Adrenal gland (tissue), 12 donors: ENCODE results near the gene PCDHGB1. TPM values are rescaled to one million over a fixed set of nuclear protein-coding genes. Genes with fewer than 3 reads are reported as not detected.
"Not testable (repeated sequence)": the region's sequence is repeated elsewhere in the genome, so short reads cannot be mapped to it uniquely, and the experiment has no call there.

ENCODE experiments used
- DNase-seq, 7 donors: peaks; one replicate each; pipeline ENCODE4 v3.0.0-alpha.2; 2019 to 2020
- H3K27ac ChIP-seq, 5 donors: fragments of 200-600 bp; sonication (generic) in 4 of 5; 1 replicate in 3 of 5; 2 replicates in 2 of 5; pipeline versions ENCODE4 v1.5.1 to v1.8.0; 2016 to 2020; ENCODE audit warnings: mild to moderate bottlenecking in 1 of 5
- H3K27me3 ChIP-seq: fragments of 200-600 bp; 2 replicates; pipeline ENCODE4 v1.8.0; 2021
- H3K36me3 ChIP-seq, 2 donors: fragments of 200-600 bp; replicated peaks in 1 of 2; 1 replicate in 1 of 2; 2 replicates in 1 of 2; pipeline versions ENCODE4 v1.5.1 to v1.8.0; 2018 to 2022
- H3K4me1 ChIP-seq, 2 donors: fragments of 200-600 bp; replicated peaks in 1 of 2; 1 replicate in 1 of 2; 2 replicates in 1 of 2; pipeline versions ENCODE4 v1.5.1 to v1.8.0; 2018 to 2021
- H3K4me3 ChIP-seq, 4 donors: fragments of 200-600 bp; sonication (generic) in 3 of 4; one replicate each; pipeline ENCODE4 v1.5.1; 2016 to 2018
- H3K9me3 ChIP-seq, 3 donors: fragments of 200-600 bp; sonication (generic) in 1 of 3; replicated peaks in 1 of 3; 1 replicate in 2 of 3; 2 replicates in 1 of 3; pipeline versions ENCODE4 v1.5.1 to v1.8.0; 2016 to 2021
- POLR2A ChIP-seq, 2 donors: fragments of 450-650 bp; IDR thresholded peaks; one replicate each; pipeline ENCODE4 v1.6.1; 2017; ENCODE audit warnings: antibody characterized with exemption in 2 of 2, mild to moderate bottlenecking in 2 of 2, moderate library complexity in 1 of 2
- WGBS, 4 donors: extraction: QIAGEN DNeasy Blood & Tissue Kit in 2 of 4; methylation state at CpG; one replicate each; pipeline versions ENCODE4 v1.1.5 to v1.1.7; 2013 to 2017; 5-methylcytosine and 5-hydroxymethylcytosine counted together
- intact Hi-C, 2 donors: fragments of 100-400 bp; cut with DNase I; formaldehyde crosslinking; loops; one replicate each; pipeline versions ENCODE4 v1.14.1 to v1.15.0; 2022 to 2023
- polyA plus RNA-seq, 3 donors: library from polyadenylated mRNA; stranded (reverse); fragments of 200-250 nt in 2 of 3; fragments of 350-450 nt in 1 of 3; fragmentation: Illumina TruSeq in 1 of 3; extraction: RNeasy Lipid Tissue Mini Kit (QIAGEN cat#74804) in 1 of 3; gene quantifications; one replicate each; pipeline ENCODE4 v1.2.3, GENCODE V29; 2013 to 2014
- total RNA-seq, 9 donors: library from RNA; depleted of rRNA in 4 of 9; stranded (reverse); fragments of >200 nt in 4 of 9; fragments of 120-200 nt in 1 of 9; fragmentation: NEBNext Ultra II Directional in 1 of 9; extraction: Animal tissue kit (Norgen Biotek cat#: 25700) in 1 of 9; gene quantifications; one replicate each; pipeline versions ENCODE4 v1.1.0 to v1.2.4, GENCODE V29; 2013 to 2023
- TF ChIP-seq, protein P1 (sequence below), 6 experiments: fragments of 450-650 bp in 4 of 6; fragments of 200-600 bp in 2 of 6; sonication (generic) in 1 of 6; IDR thresholded peaks; 1 replicate in 5 of 6; 2 replicates in 1 of 6; pipeline versions ENCODE4 v1.5.1 to v1.8.0; 2016 to 2021; ENCODE audit warnings: antibody characterized with exemption in 6 of 6, mild to moderate bottlenecking in 2 of 6, moderate library complexity in 1 of 6
- donor health status: healthy with polysubstance abuse.
- donor health status: Bipolar disorder and iron deficiency.
- donor health status: DM: yes; HTN: yes; CAD: no.
- donor health status: DM: no; HTN: no; CAD: no.
- donor health status: DM: no; HTN: no; CAD: no.
- donor health status: DM: yes; HTN: yes; CAD: no.

The PCDHGB1 gene
- total and polyA plus RNA-seq, 12 donors: 0.20 to 16.1 (median 2.5) TPM

DNA sequence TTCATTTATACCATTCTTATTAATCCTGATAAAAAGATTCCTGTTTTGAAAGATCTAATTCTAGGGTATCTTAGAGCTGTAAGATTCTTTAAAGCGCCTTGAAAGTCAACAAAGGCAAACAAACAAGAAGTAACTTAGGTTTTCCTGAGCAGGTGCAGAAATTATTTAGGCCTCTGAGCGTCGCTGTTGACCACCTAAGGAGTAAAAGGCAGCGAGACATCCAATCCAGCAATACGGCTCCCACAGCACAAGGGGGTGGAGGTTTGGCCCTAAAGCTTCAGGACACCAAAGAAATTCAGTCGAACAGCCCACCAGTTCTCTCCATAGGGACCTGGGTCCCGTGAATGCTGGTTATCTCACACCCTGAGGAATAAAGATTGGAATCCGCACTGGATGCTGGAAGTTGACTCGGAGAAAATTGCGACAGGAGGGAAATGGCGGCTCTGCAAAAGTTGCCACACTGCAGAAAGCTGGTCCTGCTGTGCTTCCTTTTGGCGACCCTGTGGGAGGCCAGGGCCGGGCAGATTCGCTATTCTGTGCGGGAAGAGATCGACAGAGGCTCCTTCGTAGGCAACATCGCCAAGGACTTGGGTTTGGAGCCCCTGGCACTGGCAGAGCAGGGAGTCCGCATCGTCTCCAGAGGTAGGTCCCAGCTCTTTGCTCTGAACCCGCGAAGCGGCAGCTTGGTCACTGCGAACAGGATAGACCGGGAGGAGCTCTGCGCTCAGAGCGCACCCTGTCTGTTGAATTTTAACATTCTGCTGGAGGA is 11.2 kb upstream of the PCDHGB1 start, which contains the start of gene PCDHGA2:
PCDHGA2 (plus strand) TSS at position 223 of the 769 bp plus-strand sequence.
- H3K4me1 ChIP-seq: no peaks in the 10 kb centered on the region
- H3K27ac ChIP-seq: no peak within 1 kb of the TSS
- WGBS, 4 donors: 7 to 17% (median 10%) methylated on average over 10 to 27 of the region's 27 CpGs
- no peak for DNase-seq
- intact Hi-C loops: no loop called here
- H3K9me3 ChIP-seq: peaks cover 0 to 10% (median 0%) of the 10 kb centered on the region in 3 donors
- no peaks in the 10 kb centered on the region for H3K36me3 ChIP-seq
- no peaks in the 10 kb centered on the region for H3K27me3 ChIP-seq
- TF ChIP-seq, protein P1, sequence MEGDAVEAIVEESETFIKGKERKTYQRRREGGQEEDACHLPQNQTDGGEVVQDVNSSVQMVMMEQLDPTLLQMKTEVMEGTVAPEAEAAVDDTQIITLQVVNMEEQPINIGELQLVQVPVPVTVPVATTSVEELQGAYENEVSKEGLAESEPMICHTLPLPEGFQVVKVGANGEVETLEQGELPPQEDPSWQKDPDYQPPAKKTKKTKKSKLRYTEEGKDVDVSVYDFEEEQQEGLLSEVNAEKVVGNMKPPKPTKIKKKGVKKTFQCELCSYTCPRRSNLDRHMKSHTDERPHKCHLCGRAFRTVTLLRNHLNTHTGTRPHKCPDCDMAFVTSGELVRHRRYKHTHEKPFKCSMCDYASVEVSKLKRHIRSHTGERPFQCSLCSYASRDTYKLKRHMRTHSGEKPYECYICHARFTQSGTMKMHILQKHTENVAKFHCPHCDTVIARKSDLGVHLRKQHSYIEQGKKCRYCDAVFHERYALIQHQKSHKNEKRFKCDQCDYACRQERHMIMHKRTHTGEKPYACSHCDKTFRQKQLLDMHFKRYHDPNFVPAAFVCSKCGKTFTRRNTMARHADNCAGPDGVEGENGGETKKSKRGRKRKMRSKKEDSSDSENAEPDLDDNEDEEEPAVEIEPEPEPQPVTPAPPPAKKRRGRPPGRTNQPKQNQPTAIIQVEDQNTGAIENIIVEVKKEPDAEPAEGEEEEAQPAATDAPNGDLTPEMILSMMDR (IDR thresholded peaks at IDR 0.05): peak in 3 of 6 experiments; percentile 30 to 43 (median 37)
- no peak for TF ChIP-seq POLR2A (IDR thresholded peaks at IDR 0.05)
- peak within 1 kb of the TSS in 1 of 4 donors; percentile 9 for H3K4me3 ChIP-seq

DNA sequence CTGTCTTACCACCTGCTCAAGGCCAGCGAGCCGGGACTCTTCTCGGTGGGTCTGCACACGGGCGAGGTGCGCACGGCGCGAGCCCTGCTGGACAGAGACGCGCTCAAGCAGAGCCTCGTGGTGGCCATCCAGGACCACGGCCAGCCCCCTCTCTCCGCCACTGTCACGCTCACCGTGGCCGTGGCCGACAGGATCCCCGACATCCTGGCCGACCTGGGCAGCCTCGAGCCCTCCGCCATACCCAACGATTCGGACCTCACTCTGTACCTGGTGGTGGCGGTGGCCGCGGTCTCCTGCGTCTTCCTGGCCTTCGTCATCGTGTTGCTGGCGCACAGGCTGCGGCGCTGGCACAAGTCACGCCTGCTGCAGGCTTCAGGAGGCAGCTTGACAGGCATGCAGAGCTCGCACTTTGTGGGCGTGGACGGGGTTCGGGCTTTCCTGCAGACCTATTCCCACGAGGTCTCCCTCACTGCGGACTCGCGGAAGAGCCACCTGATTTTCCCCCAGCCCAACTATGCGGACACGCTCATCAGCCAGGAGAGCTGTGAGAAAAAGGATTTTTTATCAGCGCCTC is 9.0 kb upstream of the PCDHGB1 start:
- H3K4me3 ChIP-seq, DNase-seq, H3K4me1 ChIP-seq, H3K36me3 ChIP-seq, H3K27me3 ChIP-seq, H3K9me3 ChIP-seq, H3K27ac ChIP-seq, intact Hi-C loops: not testable (repeated sequence)
- 49 to 85% (median 59%) methylated on average over 21 to 44 of the region's 45 CpGs for WGBS, 4 donors

DNA sequence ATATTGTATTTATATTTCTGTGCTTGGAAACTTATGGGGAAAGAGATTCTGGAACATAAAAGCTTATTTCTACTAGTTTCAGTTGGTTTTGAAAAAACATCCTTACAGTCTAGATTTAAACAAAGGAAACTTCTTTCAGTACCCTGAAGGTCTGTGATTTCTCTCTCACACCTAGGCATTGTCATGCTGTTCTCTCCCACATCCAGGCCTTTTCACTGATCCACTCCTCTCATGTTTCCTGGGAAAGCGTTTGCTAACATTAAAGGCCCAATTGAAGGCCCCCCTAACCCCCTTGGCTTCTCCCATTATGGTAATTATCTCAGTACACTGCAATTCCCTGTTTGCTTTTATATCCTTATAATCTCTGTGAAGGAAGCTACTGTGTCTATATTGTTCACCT is 7.1 kb upstream of the PCDHGB1 start:
- Histone ChIP-seq H3K9me3 (peaks cover 0 to 15% (median 10%) of the 10 kb centered on the region in 3 donors), H3K36me3 (no peaks in the 10 kb centered on the region), H3K27me3 (no peaks in the 10 kb centered on the region), H3K4me1 (no peaks in the 10 kb centered on the region), H3K4me3 (no peak overlapping the region), H3K27ac (no peak overlapping the region)
- DNase-seq: no peak
- TF ChIP-seq POLR2A (IDR thresholded peaks at IDR 0.05): no peak
- TF ChIP-seq, protein P1 (IDR thresholded peaks at IDR 0.05): no peak
- WGBS, 4 donors: 12 to 39% (median 17%) methylated on average over 1 of the region's 1 CpG
- intact Hi-C loops: no loop called here

DNA sequence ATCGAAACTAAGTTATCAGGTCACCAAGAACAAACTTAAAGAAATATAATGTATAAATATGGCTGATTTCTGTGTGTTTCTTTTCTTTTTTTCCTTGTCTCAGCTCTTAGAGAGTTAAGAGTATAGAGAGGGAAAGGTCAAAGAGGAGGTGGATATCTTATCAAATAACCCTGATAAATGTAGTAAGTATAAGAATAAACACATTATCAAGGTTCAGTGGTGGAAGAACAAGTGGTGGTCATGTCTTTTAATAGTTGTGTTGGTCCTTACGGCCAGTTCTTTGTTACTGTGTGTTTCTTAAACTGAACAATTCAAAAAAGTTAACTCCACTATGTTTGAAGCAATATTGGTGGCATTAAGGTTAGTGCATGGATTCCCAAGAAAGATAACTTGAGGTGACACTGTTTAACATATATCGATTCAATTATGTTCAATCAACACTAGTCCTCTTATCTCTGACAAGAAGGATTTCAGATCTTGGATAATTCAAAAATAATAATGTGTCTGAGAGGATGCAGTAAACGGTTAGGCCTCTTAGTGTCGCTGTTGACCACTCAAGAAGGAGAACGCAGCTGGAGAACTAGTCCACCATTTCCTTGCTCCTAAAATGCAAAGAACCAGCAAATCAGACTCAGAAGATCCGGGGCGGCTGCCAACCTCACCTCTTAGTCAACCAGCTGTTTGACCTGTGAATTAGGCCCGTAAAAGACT is 6.5 kb upstream of the PCDHGB1 start, which contains the start of gene PCDHGA3:
PCDHGA3 (plus strand) TSS at position 588 of the 711 bp plus-strand sequence. CDS start 205 bp downstream, outside the sequence.
- peak in 1 of 7 donors; percentile 32 for DNase-seq
- intact Hi-C loops: no loop called here
- 22 to 29% (median 24%) methylated on average over 9 of the region's 9 CpGs for WGBS, 4 donors
- Histone ChIP-seq H3K4me3 (peak within 1 kb of the TSS in 1 of 4 donors; percentile 16), H3K9me3 (peaks cover 0 to 20% (median 10%) of the 10 kb centered on the region in 3 donors), H3K4me1 (no peaks in the 10 kb centered on the region), H3K27ac (no peak within 1 kb of the TSS), H3K27me3 (no peaks in the 10 kb centered on the region), H3K36me3 (no peaks in the 10 kb centered on the region)
- TF ChIP-seq POLR2A (IDR thresholded peaks at IDR 0.05): no peak
- TF ChIP-seq, protein P1 (IDR thresholded peaks at IDR 0.05): peak in 4 of 6 experiments; percentile 9 to 33 (median 18)
